Measurements from ENCODE around the gene AADAT.

- no peak for TF ChIP-seq YY1 (IDR thresholded peaks at IDR 0.05; ENCODE audit: insufficient read depth, insufficient read length)
- TF ChIP-seq ZNF274 (IDR thresholded peaks at IDR 0.05; ENCODE audit: low read depth, low read length): no peak
- TF ChIP-seq SUZ12 (IDR thresholded peaks at IDR 0.05; ENCODE audit: extremely low read depth, insufficient read depth, insufficient read length): no peak
These were observed 32.5 kb upstream of the AADAT start for GRCh38 chr4:170122252-170122651.
